Lung (tissue), 12 donors: ENCODE measurements around the gene PABPN1L. TPM values are rescaled to one million over a fixed set of nuclear protein-coding genes. Genes with fewer than 3 reads are reported as not detected.

ENCODE experiments used
- ATAC-seq: fragments of 200-7000 bp; cut with Tn5 transposase; one replicate; pipeline ENCODE4 v1.9.1; 2020; ENCODE audit warnings: moderate number of reproducible peaks; ENCODE audit not compliant: insufficient read depth, low FRiP score
- DNase-seq, 3 donors: peaks; one replicate each; pipeline ENCODE4 v3.0.0-alpha.2; 2013 to 2017
- H3K27ac ChIP-seq, 2 donors: one replicate each; pipeline ENCODE4 v1.5.1; 2013; ENCODE audit warnings: mild to moderate bottlenecking in 2 of 2, moderate library complexity in 2 of 2, control low read depth in 1 of 2, inconsistent platforms in 1 of 2, low read depth in 1 of 2, low read length in 1 of 2
- H3K27me3 ChIP-seq, 3 donors: one replicate each; pipeline ENCODE4 v1.5.1; 2013; ENCODE audit warnings: low read length in 2 of 3; ENCODE audit not compliant: control insufficient read depth in 3 of 3, insufficient read depth in 3 of 3
- H3K36me3 ChIP-seq, 4 donors: one replicate each; pipeline ENCODE4 v1.5.1; 2013; ENCODE audit warnings: low read length in 4 of 4, mild to moderate bottlenecking in 1 of 4, moderate library complexity in 1 of 4; ENCODE audit not compliant: control insufficient read depth in 4 of 4, insufficient read depth in 4 of 4
- H3K4me1 ChIP-seq, 5 donors: one replicate each; pipeline ENCODE4 v1.5.1; 2013; ENCODE audit warnings: low read length in 5 of 5, mild to moderate bottlenecking in 2 of 5, moderate library complexity in 1 of 5; ENCODE audit not compliant: control insufficient read depth in 5 of 5, insufficient read depth in 5 of 5
- H3K4me3 ChIP-seq: one replicate; pipeline ENCODE4 v1.5.1; 2013; ENCODE audit warnings: mild to moderate bottlenecking, control low read depth, moderate library complexity
- H3K9ac ChIP-seq, 2 donors: one replicate each; pipeline ENCODE4 v1.5.1; 2013; ENCODE audit warnings: low read length in 2 of 2, control low read depth in 1 of 2; ENCODE audit not compliant: insufficient read depth in 1 of 2
- H3K9me3 ChIP-seq, 4 donors: one replicate each; pipeline ENCODE4 v1.5.1; 2013; ENCODE audit warnings: low read length in 3 of 4, mild to moderate bottlenecking in 1 of 4, moderate library complexity in 1 of 4; ENCODE audit not compliant: control insufficient read depth in 4 of 4, insufficient read depth in 3 of 4
- CTCF ChIP-seq: IDR thresholded peaks from 2 replicates; pipeline ENCODE4 v1.5.1; 2012; ENCODE audit warnings: mild to moderate bottlenecking; ENCODE audit errors: control extremely low read depth, extremely low read depth
- WGBS, 2 donors: extraction: QIAGEN DNeasy Blood & Tissue Kit; methylation state at CpG; one replicate each; pipeline ENCODE4 v1.1.7; 2013; 5-methylcytosine and 5-hydroxymethylcytosine counted together
- polyA plus RNA-seq, 2 donors: library from polyadenylated mRNA; stranded (reverse); fragments of 200-250 nt; gene quantifications; one replicate each; pipeline ENCODE4 v1.2.1, GENCODE V29; 2013
- total RNA-seq, 2 donors: library from RNA; depleted of rRNA in 1 of 2; stranded (reverse); fragments of >200 nt in 1 of 2; gene quantifications; one replicate each; pipeline ENCODE4 v1.2.1, GENCODE V29; 2014 to 2021
- donor health status: control.
- donor health status: control.
- donor health status: Bipolar disorder and iron deficiency.
- donor health status: healthy.
- donor health status: DM: yes; HTN: yes; CAD: no.

PABPN1L gene
- total and polyA plus RNA-seq, 4 donors = 0.03 to 0.22 TPM; not detected in 2

DNA sequence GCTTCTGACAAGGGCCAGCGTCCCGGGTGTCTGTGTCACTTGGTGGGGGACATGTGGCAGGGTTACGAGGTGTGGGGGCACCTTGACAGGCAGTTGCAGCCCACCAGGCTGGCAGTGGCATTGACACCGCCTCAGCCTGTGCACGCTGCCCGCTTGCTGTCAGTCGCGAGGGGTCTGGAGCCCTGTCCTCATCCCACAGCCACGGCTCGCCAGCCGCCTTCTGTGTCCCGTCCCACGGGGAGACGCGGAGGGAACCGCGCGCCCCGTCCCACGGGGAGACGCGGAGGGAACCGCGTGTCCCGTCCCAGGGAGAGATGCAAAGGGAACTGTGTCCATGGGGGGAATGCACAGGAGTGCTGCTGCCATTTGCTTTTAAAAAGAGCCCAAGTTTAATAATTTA, 3.5 kb downstream of the PABPN1L start:
- 91 to 92% methylated on average over 25 of the region's 25 CpGs for WGBS, 2 donors
- H3K27me3 ChIP-seq = no peaks in the 10 kb centered on the region
- TF ChIP-seq CTCF = no peak
- DNase-seq (no peak), ATAC-seq (no peak)
- no peaks in the 10 kb centered on the region for H3K9me3 ChIP-seq
- no peak overlapping the region for H3K9ac ChIP-seq
- H3K36me3 ChIP-seq = peaks cover 0 to 30% (median 21%) of the 10 kb centered on the region in 4 donors
- peaks cover 0 to 11% (median 5%) of the 10 kb centered on the region in 5 donors for H3K4me1 ChIP-seq
- no peak overlapping the region for H3K4me3 ChIP-seq
- H3K27ac ChIP-seq = no peak overlapping the region

DNA sequence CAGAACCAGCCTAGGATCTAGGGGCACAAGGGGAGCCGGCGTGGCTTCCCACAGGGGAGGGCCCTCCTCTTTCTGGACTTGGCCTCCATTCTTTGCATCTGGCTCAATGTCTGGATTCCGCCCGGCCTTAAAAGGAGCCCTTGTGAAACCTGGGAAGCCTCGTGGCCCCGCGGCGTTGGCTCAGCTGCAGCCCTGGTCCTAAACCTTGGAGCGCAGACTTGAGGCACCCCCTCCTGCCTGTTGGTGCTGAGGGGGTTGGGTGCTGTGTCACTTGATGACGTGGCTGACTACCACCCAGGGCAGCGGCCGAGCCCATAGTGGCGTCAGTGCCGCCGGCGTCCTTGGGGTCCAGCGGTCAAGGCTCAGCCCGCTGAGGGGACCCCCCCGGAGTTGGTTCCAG, 5.1 kb downstream of the PABPN1L start:
- no peak for TF ChIP-seq CTCF
- no peak overlapping the region for H3K9ac ChIP-seq
- peaks cover 0 to 30% (median 21%) of the 10 kb centered on the region in 4 donors for H3K36me3 ChIP-seq
- no peak overlapping the region for H3K27ac ChIP-seq
- H3K27me3 ChIP-seq = no peaks in the 10 kb centered on the region
- 93 to 98% methylated on average over 19 of the region's 19 CpGs for WGBS, 2 donors
- no peak for ATAC-seq
- H3K4me3 ChIP-seq = no peak overlapping the region
- H3K4me1 ChIP-seq = peaks cover 0 to 13% (median 5%) of the 10 kb centered on the region in 5 donors
- no peaks in the 10 kb centered on the region for H3K9me3 ChIP-seq
- no peak for DNase-seq

GRCh38 chr16:88859381-88860091, 6.9 kb downstream of the PABPN1L start:
- Histone ChIP-seq H3K4me1 (peaks cover 0 to 16% (median 7%) of the 10 kb centered on the region in 5 donors), H3K27ac (no peak overlapping the region), H3K27me3 (no peaks in the 10 kb centered on the region), H3K36me3 (peaks cover 0 to 30% (median 21%) of the 10 kb centered on the region in 4 donors), H3K9ac (no peak overlapping the region), H3K9me3 (no peaks in the 10 kb centered on the region), H3K4me3 (no peak overlapping the region)
- TF ChIP-seq CTCF = no peak
- 82 to 87% methylated on average over 20 of the region's 20 CpGs for WGBS, 2 donors
- DNase-seq = no peak
- ATAC-seq = no peak
